Measurements from ENCODE around the gene IRF7.

The IRF7 gene

DNA sequence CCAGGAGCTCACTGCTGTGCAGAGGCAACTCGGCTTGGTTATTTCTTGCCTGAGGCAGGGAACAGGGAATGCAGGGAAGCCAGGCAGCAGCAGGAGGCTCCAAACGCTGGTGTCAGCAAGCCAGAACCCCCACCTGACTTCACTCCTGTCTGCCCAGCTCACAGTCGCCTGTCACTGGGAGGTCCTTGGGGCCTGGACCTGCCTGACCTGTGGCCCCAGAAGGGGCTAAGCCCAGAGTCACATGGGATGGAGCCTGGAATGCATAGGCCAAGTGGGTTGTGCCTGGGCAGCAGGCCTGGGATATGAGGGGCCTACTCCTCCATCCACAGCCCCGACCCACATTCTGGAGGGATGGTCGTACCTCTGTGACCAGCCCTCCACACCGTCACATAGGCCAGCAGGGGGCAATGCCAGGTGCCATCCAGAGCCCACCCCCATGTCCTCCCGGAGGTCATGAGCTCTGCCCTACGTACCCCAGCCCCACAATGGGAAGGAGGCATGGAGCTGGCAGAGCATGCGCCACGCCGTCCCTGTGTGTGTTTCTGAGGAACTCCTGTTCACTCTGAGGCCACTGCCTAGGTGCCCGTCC lies 49.7 kb downstream of the IRF7 start:
- TF ChIP-seq, protein P1, sequence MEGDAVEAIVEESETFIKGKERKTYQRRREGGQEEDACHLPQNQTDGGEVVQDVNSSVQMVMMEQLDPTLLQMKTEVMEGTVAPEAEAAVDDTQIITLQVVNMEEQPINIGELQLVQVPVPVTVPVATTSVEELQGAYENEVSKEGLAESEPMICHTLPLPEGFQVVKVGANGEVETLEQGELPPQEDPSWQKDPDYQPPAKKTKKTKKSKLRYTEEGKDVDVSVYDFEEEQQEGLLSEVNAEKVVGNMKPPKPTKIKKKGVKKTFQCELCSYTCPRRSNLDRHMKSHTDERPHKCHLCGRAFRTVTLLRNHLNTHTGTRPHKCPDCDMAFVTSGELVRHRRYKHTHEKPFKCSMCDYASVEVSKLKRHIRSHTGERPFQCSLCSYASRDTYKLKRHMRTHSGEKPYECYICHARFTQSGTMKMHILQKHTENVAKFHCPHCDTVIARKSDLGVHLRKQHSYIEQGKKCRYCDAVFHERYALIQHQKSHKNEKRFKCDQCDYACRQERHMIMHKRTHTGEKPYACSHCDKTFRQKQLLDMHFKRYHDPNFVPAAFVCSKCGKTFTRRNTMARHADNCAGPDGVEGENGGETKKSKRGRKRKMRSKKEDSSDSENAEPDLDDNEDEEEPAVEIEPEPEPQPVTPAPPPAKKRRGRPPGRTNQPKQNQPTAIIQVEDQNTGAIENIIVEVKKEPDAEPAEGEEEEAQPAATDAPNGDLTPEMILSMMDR (IDR thresholded peaks at IDR 0.05; ENCODE audit: low read depth, low read length, missing control alignments), result no peak
- in situ Hi-C loops (cut with HindIII; ENCODE audit: low pct_ligation_motif_present, low sequenced_read_pairs), result no loop called here
- no peak overlapping the region for H3K27ac ChIP-seq
- no peaks in the 10 kb centered on the region for H3K36me3 ChIP-seq (replicated peaks)
- DNase-seq, result no peak
- no peak overlapping the region for H3K4me3 ChIP-seq (ENCODE audit: low read depth, low read length)
- H3K27me3 ChIP-seq (replicated peaks), result no peaks in the 10 kb centered on the region

- no peak for DNase-seq
- Histone ChIP-seq H3K27ac (no peak overlapping the region), H3K36me3 (replicated peaks) (no peaks in the 10 kb centered on the region), H3K4me3 (ENCODE audit: low read depth, low read length) (no peak overlapping the region), H3K27me3 (replicated peaks) (no peaks in the 10 kb centered on the region)
- in situ Hi-C loops (cut with HindIII; ENCODE audit: low pct_ligation_motif_present, low sequenced_read_pairs), result no loop called here
- TF ChIP-seq, protein P1 (IDR thresholded peaks at IDR 0.05; ENCODE audit: low read depth, low read length, missing control alignments), result no peak
Observed at GRCh38 chr11:563812-564578, 51.8 kb downstream of the IRF7 start.

- DNase-seq, result no peak
- in situ Hi-C loops (cut with HindIII; ENCODE audit: low pct_ligation_motif_present, low sequenced_read_pairs), result no loop called here
- Histone ChIP-seq H3K27me3 (replicated peaks) (peaks cover under 1% of the 10 kb centered on the region), H3K4me3 (ENCODE audit: low read depth, low read length) (no peak overlapping the region), H3K36me3 (replicated peaks) (no peaks in the 10 kb centered on the region), H3K27ac (no peak overlapping the region)
- TF ChIP-seq, protein P1 (IDR thresholded peaks at IDR 0.05; ENCODE audit: low read depth, low read length, missing control alignments), result no peak
Observed at GRCh38 chr11:563066-563811, 52.5 kb downstream of the IRF7 start.

All from brain microvascular endothelial cell (primary cell).